ENCODE measurements around the gene PPP1R27.

PPP1R27 gene

DNA sequence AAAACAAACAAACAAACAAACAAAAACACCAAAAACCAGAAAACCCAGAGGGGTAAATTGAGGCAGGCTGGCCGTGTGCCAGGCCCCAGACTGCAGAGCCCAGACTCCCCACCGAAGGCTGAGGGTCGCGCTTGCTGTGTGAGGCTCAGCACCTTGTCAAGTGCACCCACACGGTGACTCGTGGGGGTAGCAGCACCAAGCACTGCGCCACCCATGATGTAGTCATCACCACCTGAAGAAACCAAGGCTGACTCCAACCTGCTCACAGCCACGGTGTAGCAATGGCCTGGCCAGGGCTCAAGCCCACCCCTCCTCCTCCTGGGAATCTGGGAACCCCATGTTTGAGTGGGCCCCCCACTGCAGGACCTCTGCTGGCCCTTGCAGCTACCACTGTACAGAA is 13.7 kb downstream of the PPP1R27 start:
- no peak for DNase-seq (ENCODE audit: low read depth in 3 of 3)

GRCh38 chr17:81819708-81820107 is 15.1 kb downstream of the PPP1R27 start:
- DNase-seq (ENCODE audit: low read depth in 3 of 3), result no peak

GRCh38 chr17:81817758-81818147 is 17.1 kb downstream of the PPP1R27 start:
- no peak for DNase-seq (ENCODE audit: low read depth in 3 of 3)

DNA sequence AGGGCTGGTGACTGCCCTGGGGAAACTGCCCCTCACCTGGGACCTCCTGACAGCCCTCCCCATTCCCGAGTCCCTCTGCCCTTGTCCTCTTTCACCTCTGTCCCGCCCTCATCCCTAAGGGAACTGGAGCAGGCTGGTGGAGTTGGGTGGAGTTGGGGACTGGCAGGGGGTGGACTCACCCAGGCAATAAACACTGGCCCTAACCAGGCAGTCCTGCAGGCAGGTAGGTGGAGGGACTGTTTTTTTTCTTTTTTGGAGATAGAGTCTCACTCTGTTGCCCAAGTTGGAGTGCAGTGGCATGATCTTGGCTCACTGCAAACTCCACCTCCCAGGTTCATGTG is 19.2 kb downstream of the PPP1R27 start:
- DNase-seq (ENCODE audit: low read depth in 3 of 3), result no peak

GRCh38 chr17:81814748-81815645 is 19.9 kb downstream of the PPP1R27 start:
- DNase-seq (ENCODE audit: low read depth in 3 of 3), result no peak

DNA sequence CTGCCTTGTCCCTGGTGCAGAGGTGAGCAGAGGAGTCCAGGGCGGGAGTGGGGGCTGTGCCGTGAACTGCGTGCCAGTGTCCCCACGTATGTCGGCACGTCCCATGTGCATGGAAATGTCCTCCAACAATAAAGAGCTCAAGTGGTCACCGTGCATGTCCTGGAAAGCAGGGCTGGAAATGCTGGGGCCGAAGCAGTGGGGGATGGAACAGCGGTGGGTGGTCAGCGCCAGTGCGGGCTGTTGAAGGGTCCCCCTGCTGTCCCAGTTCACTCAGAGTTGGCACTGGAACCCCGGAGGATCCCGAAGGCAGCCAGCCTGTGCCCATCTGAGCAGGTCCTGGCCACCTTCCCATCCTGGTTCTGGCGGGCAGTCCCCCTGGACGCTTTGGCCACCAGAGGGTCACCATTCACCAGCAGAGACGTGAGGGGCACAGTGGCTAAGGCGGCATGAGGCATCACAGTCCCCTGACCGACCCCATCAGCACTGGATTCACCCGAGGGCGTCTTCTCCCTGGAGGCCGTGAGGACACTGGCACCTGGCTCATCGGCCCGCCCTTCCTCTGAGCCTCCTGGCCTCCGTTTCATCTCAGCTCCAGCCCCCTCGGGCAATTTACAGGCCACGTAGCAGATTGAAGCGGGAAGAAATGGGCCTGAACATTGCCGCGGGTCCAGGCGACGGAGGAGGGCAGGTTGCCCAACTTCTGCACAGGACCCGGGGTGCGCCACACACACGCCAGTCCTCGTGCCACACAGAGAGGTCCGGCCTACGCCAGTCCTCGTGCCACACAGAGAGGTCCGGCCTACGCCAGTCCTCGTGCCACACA is 20.8 kb downstream of the PPP1R27 start:
- no peak for DNase-seq (ENCODE audit: low read depth in 3 of 3)

DNA sequence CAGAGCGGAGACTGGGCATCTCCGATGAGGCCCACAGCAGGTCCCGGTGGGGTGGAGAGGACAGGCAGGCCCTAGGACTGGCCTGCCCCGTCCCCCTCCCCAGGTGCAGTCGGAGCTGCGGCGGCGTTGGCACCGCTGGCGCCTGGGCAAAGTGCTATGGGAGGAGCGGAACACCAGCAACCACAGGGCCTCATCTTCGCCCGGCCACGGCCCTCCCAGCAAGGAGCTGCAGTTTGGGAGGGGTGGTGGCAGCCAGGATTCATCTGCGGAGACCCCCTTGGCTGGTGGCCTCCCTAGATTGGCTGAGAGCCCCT is 21.5 kb downstream of the PPP1R27 start:
- no peak for DNase-seq (ENCODE audit: low read depth in 3 of 3)

DNA sequence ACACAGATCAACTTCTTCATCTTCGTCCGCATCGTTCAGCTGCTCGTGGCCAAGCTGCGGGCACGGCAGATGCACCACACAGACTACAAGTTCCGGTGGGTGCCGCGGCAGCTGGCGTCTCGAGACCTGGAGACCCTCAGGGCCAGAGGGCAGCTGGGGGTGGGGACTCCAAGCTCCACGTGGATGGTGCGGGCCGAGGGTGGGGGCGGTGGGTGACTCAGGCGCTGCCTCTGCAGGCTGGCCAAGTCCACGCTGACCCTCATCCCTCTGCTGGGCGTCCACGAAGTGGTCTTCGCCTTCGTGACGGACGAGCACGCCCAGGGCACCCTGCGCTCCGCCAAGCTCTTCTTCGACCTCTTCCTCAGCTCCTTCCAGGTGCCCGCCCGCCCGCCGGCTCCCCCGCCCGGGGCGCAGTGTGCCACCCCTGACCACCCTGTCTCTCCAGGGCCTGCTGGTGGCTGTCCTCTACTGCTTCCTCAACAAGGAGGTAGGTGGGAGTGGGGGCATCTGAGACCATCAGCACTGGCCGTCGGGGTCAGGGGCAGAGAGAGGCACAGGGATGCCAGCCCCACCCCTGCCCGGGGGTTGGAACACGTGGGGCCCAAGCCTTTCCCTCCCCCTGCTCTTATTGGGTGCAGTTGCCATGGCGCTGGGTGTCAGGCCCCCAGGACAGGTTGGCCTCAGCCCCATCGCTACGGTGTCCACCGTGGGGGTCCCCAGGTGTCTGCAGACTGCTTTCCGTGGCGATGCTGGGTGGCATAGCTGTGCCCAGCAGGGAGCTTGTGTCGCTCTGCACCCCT is 22.1 kb downstream of the PPP1R27 start:
- DNase-seq (ENCODE audit: low read depth in 3 of 3), result no peak

- DNase-seq (ENCODE audit: low read depth in 3 of 3), result no peak
Observed at GRCh38 chr17:81811705-81812570, 22.9 kb downstream of the PPP1R27 start.

GRCh38 chr17:81810892-81811704 is 23.8 kb downstream of the PPP1R27 start:
- DNase-seq (ENCODE audit: low read depth in 3 of 3), result no peak

DNA sequence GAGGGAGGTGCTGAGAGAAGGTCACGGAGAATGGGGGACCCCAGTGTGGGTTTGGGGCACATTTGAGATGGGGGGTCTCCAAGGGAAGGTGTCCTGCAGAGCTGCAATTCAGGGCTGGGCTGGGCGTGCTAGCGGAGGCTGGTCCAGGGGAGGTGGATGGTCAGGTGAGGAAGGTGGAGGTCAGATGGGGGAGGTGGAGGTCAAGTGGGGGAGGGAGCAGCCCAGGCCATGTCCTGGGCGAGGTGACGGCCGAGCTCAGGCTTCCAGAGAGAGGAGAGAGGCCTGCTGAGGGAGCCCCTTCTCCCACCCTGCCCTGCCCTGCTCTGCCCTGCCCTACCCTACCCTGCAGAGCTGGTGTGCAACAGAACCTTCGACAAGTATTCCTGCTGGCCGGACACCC is 24.4 kb downstream of the PPP1R27 start:
- DNase-seq (ENCODE audit: low read depth in 3 of 3), result no peak

DNA sequence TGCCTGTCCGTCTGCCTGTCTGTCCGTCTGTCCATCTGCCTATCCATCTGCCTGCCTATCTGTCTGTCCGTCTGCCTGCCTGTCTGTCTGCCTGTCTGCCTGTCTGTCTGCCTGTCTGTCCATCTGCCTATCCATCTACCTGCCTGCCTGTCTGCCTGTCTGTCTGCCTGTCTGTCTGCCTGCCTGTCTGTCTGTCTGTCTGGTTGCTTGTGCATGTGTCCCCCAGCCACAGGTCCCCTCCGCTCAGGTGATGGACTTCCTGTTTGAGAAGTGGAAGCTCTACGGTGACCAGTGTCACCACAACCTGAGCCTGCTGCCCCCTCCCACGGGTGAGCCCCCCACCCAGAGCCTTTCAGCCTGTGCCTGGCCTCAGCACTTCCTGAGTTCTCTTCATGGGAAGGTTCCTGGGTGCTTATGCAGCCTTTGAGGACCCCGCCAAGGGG is 25.3 kb downstream of the PPP1R27 start:
- no peak for DNase-seq (ENCODE audit: low read depth in 3 of 3)

- DNase-seq (ENCODE audit: low read depth in 3 of 3), result no peak
Observed at GRCh38 chr17:81808778-81809555, 25.9 kb downstream of the PPP1R27 start.

- no peak for DNase-seq (ENCODE audit: low read depth in 3 of 3)
Observed at GRCh38 chr17:81807839-81808238, 27.0 kb downstream of the PPP1R27 start.

DNA sequence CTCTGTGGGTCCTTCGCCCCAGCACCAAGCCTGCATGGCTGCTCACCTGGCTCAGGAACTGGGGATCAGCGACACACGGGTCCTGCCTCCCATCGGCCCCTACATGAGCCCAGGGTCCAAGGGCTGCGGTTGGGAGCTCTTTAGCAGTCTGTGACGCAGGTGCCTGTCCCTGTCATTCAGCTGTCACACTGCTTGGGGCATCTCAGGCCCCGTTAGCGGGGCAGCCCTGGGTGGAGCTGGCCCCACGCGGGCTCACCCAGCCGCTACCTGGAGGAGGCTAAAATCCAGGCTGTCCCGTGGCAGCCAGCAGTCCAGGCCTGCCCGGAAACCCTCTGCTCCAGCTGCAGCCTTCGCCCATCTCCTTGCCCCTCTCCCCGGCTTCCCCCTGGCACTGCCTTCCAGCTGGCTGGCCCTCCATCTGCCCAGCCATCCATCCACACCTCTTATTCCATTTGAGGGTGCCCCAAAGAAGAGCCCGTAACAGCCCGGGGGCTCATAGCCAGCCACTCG is 27.6 kb downstream of the PPP1R27 start:
- DNase-seq (ENCODE audit: low read depth in 3 of 3), result no peak

DNA sequence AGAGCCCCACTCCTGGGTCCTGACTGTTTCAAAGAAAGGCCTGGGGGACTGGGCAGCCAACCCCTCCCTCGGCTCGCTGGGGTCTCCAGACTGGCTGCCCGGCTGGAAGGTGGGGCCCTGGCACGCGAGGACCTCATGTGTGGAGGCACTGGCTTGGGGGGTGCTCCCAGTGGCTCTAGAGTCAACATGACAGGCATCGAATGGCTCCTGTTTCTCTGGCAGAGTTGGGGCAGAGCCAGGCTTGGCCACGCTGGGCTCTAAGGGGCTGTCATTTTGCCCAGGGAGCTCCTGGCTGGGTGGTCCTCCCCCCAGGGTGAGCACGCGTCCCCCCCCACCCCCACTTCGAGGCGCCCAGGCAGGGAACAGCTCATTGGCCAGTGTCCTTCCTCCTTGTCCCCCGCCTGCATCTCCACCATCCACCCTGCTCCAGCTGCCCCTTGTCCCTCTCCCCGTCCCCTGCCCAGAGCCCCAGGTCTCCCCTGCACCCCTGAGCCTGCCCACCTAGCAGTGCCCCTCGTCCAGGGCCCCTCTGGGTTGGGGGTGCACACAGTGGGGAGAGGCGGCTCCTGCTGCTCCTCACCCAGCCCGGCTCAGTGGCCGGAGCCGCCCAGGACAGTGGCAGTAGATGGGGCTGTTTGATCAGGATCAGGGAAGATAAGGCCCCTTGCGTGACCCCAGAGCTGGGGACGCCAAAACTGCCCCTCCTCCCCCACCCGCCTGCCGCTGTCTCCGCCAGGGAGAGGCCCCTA is 28.2 kb downstream of the PPP1R27 start:
- no peak for DNase-seq (ENCODE audit: low read depth in 3 of 3)

GRCh38 chr17:81805707-81806460 is 29.0 kb downstream of the PPP1R27 start:
- DNase-seq (ENCODE audit: low read depth in 3 of 3), result no peak
